Naive thymus-derived CD4-positive, alpha-beta T cell (primary cell): Measurements from ENCODE around the gene ZNF805. TPM values are rescaled to one million over a fixed set of nuclear protein-coding genes. Genes with fewer than 3 reads are reported as not detected.

Source experiments
- ATAC-seq: fragments of 150-1000 bp; cut with Tn5 transposase; 2 replicates; pipeline ENCODE4 v1.10.0; 2021; ENCODE audit warnings: mild to moderate bottlenecking, moderate library complexity
- CTCF ChIA-PET: fragments of 350-600 bp; sonication (Branson Sonifier 250); formaldehyde crosslinking; loops from one replicate; lab custom pipeline; 2021; ENCODE audit warnings: antibody characterized with exemption; lab: Charles Lee
- POLR2A ChIA-PET: fragments of 350-600 bp; sonication (Branson Sonifier 250); formaldehyde crosslinking; loops from one replicate; lab custom pipeline; 2021; ENCODE audit warnings: antibody characterized with exemption, inconsistent platforms; lab: Charles Lee
- DNase-seq, 9 donors: peaks; one replicate each; pipeline versions ENCODE4 v3.0.0 to v3.0.0-alpha.2; 2020 to 2022; ENCODE audit warnings: mixed read lengths in 1 of 9
- H3K27ac ChIP-seq: one replicate; pipeline ENCODE4 v1.7.0; 2013; ENCODE audit warnings: mild to moderate bottlenecking, low read depth, low read length, moderate library complexity
- H3K27me3 ChIP-seq, 2 donors: one replicate each; pipeline ENCODE4 v1.7.0; 2013; ENCODE audit warnings: low read length in 2 of 2, mild to moderate bottlenecking in 2 of 2, moderate library complexity in 2 of 2; ENCODE audit not compliant: control insufficient read depth in 2 of 2, insufficient read depth in 2 of 2
- H3K36me3 ChIP-seq, 3 experiments: 1 replicate in 2 of 3; 2 replicates in 1 of 3; pipeline ENCODE4 v1.7.0; 2013; ENCODE audit warnings: low read length in 3 of 3, mild to moderate bottlenecking in 3 of 3, moderate library complexity in 1 of 3; ENCODE audit not compliant: insufficient read depth in 3 of 3, control insufficient read depth in 2 of 3
- H3K4me1 ChIP-seq, 2 donors: one replicate each; pipeline ENCODE4 v1.7.0; 2013; ENCODE audit warnings: low read length in 2 of 2, mild to moderate bottlenecking in 2 of 2, moderate library complexity in 1 of 2; ENCODE audit not compliant: control insufficient read depth in 2 of 2, insufficient read depth in 2 of 2
- H3K4me3 ChIP-seq: 2 replicates; pipeline ENCODE4 v1.7.0; 2013; ENCODE audit warnings: mild to moderate bottlenecking, low read length
- H3K9me3 ChIP-seq, 3 experiments: 1 replicate in 2 of 3; 2 replicates in 1 of 3; pipeline ENCODE4 v1.7.0; 2013; ENCODE audit warnings: low read length in 3 of 3; ENCODE audit not compliant: control insufficient read depth in 2 of 3
- H3K27ac Mint-ChIP-seq, 9 donors: one replicate each; pipeline ENCODE4 v1.8.0; 2020 to 2022; ENCODE audit warnings: mixed read lengths in 9 of 9, mild to moderate bottlenecking in 8 of 9, moderate library complexity in 5 of 9, inconsistent platforms in 2 of 9
- H3K27me3 Mint-ChIP-seq, 5 donors: one replicate each; pipeline ENCODE4 v1.8.0; 2021 to 2022; ENCODE audit warnings: mixed read lengths in 5 of 5, mild to moderate bottlenecking in 1 of 5
- H3K36me3 Mint-ChIP-seq, 5 donors: one replicate each; pipeline ENCODE4 v1.8.0; 2020 to 2022; ENCODE audit warnings: mixed read lengths in 5 of 5, mild to moderate bottlenecking in 3 of 5, inconsistent platforms in 1 of 5
- H3K4me1 Mint-ChIP-seq, 7 donors: one replicate each; pipeline ENCODE4 v1.8.0; 2020 to 2022; ENCODE audit warnings: mixed read lengths in 7 of 7, mild to moderate bottlenecking in 3 of 7, inconsistent platforms in 1 of 7
- H3K4me3 Mint-ChIP-seq, 10 donors: one replicate each; pipeline ENCODE4 v1.8.0; 2020 to 2022; ENCODE audit warnings: mild to moderate bottlenecking in 10 of 10, mixed read lengths in 10 of 10, moderate library complexity in 6 of 10, inconsistent platforms in 2 of 10
- H3K9me3 Mint-ChIP-seq, 11 donors: one replicate each; pipeline ENCODE4 v1.8.0; 2020 to 2022; ENCODE audit warnings: mixed read lengths in 11 of 11, mild to moderate bottlenecking in 4 of 11, inconsistent platforms in 1 of 11, moderate library complexity in 1 of 11
- intact Hi-C, 2 donors: fragments of 100-400 bp; cut with micrococcal nuclease; formaldehyde crosslinking; loops; one replicate each; pipeline ENCODE4 v1.15.1; 2023
- polyA plus RNA-seq, 2 donors: library from polyadenylated mRNA; unstranded; fragments of 300-500 nt; fragmentation: Illumina TruSeq; gene quantifications; one replicate each; pipeline ENCODE4 v1.2.3, GENCODE V29; 2021
- total RNA-seq, 6 experiments: library from RNA in 5 of 6; stranded (reverse) in 5 of 6; gene quantifications; 1 replicate in 5 of 6; 2 replicates in 1 of 6; pipeline ENCODE4 v1.2.3 and lab custom pipeline; 2021 to 2026

ZNF805 gene
- total and polyA plus RNA-seq, 7 experiments from 2014 or later: 3.9 to 26.2 (median 21.1) TPM

DNA sequence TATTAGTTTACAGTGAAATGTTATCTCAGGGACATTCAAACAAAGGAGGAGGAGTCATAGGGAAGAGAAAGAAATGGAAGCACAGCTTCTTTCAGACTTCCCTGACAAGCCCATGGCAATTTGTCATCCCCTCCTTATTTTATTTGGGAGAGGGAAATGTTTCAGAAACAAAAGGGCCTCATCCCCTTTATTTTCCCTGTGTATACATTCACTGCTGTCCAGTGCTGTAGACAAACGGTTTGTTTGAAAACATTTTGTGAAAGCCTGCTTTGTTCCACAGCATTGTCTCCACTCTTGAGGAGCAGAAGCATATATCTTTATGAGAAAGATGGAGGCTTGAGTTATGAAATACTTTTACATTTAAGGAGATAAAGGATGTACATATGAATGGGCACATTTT lies 52.1 kb downstream of the ZNF805 start:
- ChIA-PET CTCF (no interaction called here), POLR2A (no interaction called here)
- no peak overlapping the region for H3K27ac ChIP-seq

DNA sequence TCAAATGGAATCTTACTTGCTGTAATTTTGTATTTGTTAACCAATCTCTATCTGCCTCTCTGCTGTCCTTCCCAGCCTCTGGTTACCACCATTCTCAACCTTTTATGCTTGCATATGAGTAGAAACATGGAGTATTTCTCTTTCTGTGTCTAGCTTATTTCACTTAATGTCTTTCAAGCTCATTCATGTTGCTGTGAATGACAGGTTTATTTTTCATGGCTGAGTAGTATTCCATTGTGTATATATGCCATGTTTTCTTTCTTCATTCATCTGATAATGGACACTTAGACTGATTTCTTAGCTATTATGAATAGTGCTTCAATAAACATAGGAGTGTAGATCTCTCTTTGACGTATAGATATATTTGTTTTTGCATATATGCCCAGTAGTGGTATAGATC lies 53.3 kb downstream of the ZNF805 start:
- H3K4me1 Mint-ChIP-seq: peaks cover 0 to 12% (median 7%) of the 10 kb centered on the region in 7 donors
- intact Hi-C loops: no loop called here
- peaks cover 15 to 68% (median 25%) of the 10 kb centered on the region in 3 experiments for H3K9me3 ChIP-seq
- peaks cover 57 to 95% (median 92%) of the 10 kb centered on the region in 5 donors for H3K36me3 Mint-ChIP-seq
- H3K27me3 ChIP-seq: no peaks in the 10 kb centered on the region
- no peaks in the 10 kb centered on the region for H3K27me3 Mint-ChIP-seq
- peaks cover 31 to 70% (median 37%) of the 10 kb centered on the region in 3 experiments for H3K36me3 ChIP-seq
- H3K4me3 ChIP-seq: no peak overlapping the region
- POLR2A ChIA-PET: no interaction called here
- H3K4me3 Mint-ChIP-seq: peak overlapping the region in 1 of 10 donors; percentile 31
- CTCF ChIA-PET: no interaction called here
- ATAC-seq: no peak
- no peak overlapping the region for H3K27ac ChIP-seq
- H3K27ac Mint-ChIP-seq: no peak overlapping the region
- peaks cover 7 to 96% (median 79%) of the 10 kb centered on the region in 11 donors for H3K9me3 Mint-ChIP-seq
- H3K4me1 ChIP-seq: no peaks in the 10 kb centered on the region
- no peak for DNase-seq

More for the DNA sequence above, 52.1 kb downstream of the ZNF805 start:
- DNase-seq: no peak
- intact Hi-C loops: no loop called here
- H3K27me3 Mint-ChIP-seq: no peaks in the 10 kb centered on the region
- peaks cover 59 to 95% (median 92%) of the 10 kb centered on the region in 5 donors for H3K36me3 Mint-ChIP-seq
- peaks cover 0 to 11% (median 3%) of the 10 kb centered on the region in 7 donors for H3K4me1 Mint-ChIP-seq
- H3K27ac Mint-ChIP-seq: no peak overlapping the region
- Histone ChIP-seq H3K27me3 (no peaks in the 10 kb centered on the region), H3K4me3 (peak overlapping the region; percentile 3), H3K4me1 (no peaks in the 10 kb centered on the region), H3K9me3 (peaks cover 15 to 79% (median 30%) of the 10 kb centered on the region in 3 experiments), H3K36me3 (peaks cover 41 to 82% (median 45%) of the 10 kb centered on the region in 3 experiments)
- peaks cover 7 to 96% (median 81%) of the 10 kb centered on the region in 11 donors for H3K9me3 Mint-ChIP-seq
- H3K4me3 Mint-ChIP-seq: no peak overlapping the region
- ATAC-seq: no peak

- no peak for DNase-seq
- H3K36me3 Mint-ChIP-seq: peaks cover 16 to 84% (median 72%) of the 10 kb centered on the region in 5 donors
- no peaks in the 10 kb centered on the region for H3K27me3 Mint-ChIP-seq
- intact Hi-C loops: no loop called here
- H3K9me3 Mint-ChIP-seq: peaks cover 0 to 92% (median 51%) of the 10 kb centered on the region in 11 donors
- ATAC-seq: no peak
- peaks cover 0 to 30% (median 4%) of the 10 kb centered on the region in 3 experiments for H3K36me3 ChIP-seq
- H3K4me3 Mint-ChIP-seq: no peak overlapping the region
- peaks cover 0 to 16% (median 6%) of the 10 kb centered on the region in 7 donors for H3K4me1 Mint-ChIP-seq
- H3K4me1 ChIP-seq: no peaks in the 10 kb centered on the region
- ChIA-PET POLR2A (no interaction called here), CTCF (no interaction called here)
- H3K27me3 ChIP-seq: no peaks in the 10 kb centered on the region
- H3K4me3 ChIP-seq: no peak overlapping the region
- H3K27ac ChIP-seq: no peak overlapping the region
- peaks cover 0 to 30% (median 5%) of the 10 kb centered on the region in 3 experiments for H3K9me3 ChIP-seq
- H3K27ac Mint-ChIP-seq: no peak overlapping the region
These were observed 61.6 kb downstream of the ZNF805 start for GRCh38 chr19:57302020-57302465.

- Mint-ChIP-seq H3K4me3 (no peak overlapping the region), H3K4me1 (peaks cover 0 to 11% (median 5%) of the 10 kb centered on the region in 7 donors), H3K27me3 (no peaks in the 10 kb centered on the region), H3K36me3 (peaks cover 11 to 75% (median 64%) of the 10 kb centered on the region in 5 donors), H3K9me3 (peaks cover 0 to 84% (median 46%) of the 10 kb centered on the region in 11 donors), H3K27ac (no peak overlapping the region)
- no peak for DNase-seq
- Histone ChIP-seq H3K36me3 (peaks cover 0 to 28% (median 4%) of the 10 kb centered on the region in 3 experiments), H3K4me3 (no peak overlapping the region), H3K4me1 (no peaks in the 10 kb centered on the region), H3K27me3 (no peaks in the 10 kb centered on the region), H3K27ac (no peak overlapping the region), H3K9me3 (peaks cover 0 to 30% (median 5%) of the 10 kb centered on the region in 3 experiments)
- ATAC-seq: no peak
- intact Hi-C loops: no loop called here
- ChIA-PET CTCF (no interaction called here), POLR2A (interaction anchor here (0.5 kb wide), 1 partner anchor 527 kb away, joined by 3 read pairs; the partner anchor contains the start of gene ZNF587B)
These were observed 62.4 kb downstream of the ZNF805 start for GRCh38 chr19:57302727-57303401.

Other genes with a start within 250 kb of the ZNF805 start
- gene USP29, start 120.6 kb upstream of the ZNF805 start, total RNA-seq: not detected
- not detected for gene USP29, start 120.6 kb upstream of the ZNF805 start, polyA plus RNA-seq
- not detected for gene ZIM3, start 95.4 kb upstream of the ZNF805 start, total RNA-seq
- gene ZIM3, start 95.4 kb upstream of the ZNF805 start, polyA plus RNA-seq: not detected
- gene DUXA, start 73.1 kb upstream of the ZNF805 start, total RNA-seq: not detected
- gene DUXA, start 73.1 kb upstream of the ZNF805 start, polyA plus RNA-seq: not detected
- 10 to 100 TPM; 31.5 to 65.9 (median 44.3) TPM for gene ZNF264, start 49.1 kb upstream of the ZNF805 start, total RNA-seq
- 10 to 100 TPM; 25.6 to 26.9 TPM for gene ZNF264, start 49.1 kb upstream of the ZNF805 start, polyA plus RNA-seq
- gene AURKC, start 9.6 kb upstream of the ZNF805 start, total RNA-seq: under 1 TPM in 4 of 5 experiments, not detected in 1; 0.43 to 0.88 (median 0.65) TPM
- gene AURKC, start 9.6 kb upstream of the ZNF805 start, polyA plus RNA-seq: not detected
- 10 to 100 TPM; 44.8 to 82.6 (median 71.1) TPM for gene ZNF460, start 39.9 kb downstream of the ZNF805 start, total RNA-seq
- gene ZNF460, start 39.9 kb downstream of the ZNF805 start, polyA plus RNA-seq: 10 to 100 TPM in 1 of 2 donors, 1 to 10 TPM in 1; 8.1 to 10.2 TPM
- 1 to 10 TPM; 3.6 to 9.0 (median 8.0) TPM for gene ZNF543, start 79.8 kb downstream of the ZNF805 start, total RNA-seq
- gene ZNF543, start 79.8 kb downstream of the ZNF805 start, polyA plus RNA-seq: 1 to 10 TPM; 2.6 to 7.8 TPM
- 10 to 100 TPM in 2 of 5 experiments, 1 to 10 TPM in 3; 6.0 to 12.5 (median 9.0) TPM for gene ZNF304, start 110.6 kb downstream of the ZNF805 start, total RNA-seq
- gene ZNF304, start 110.6 kb downstream of the ZNF805 start, polyA plus RNA-seq: 1 to 10 TPM; 3.3 to 4.4 TPM
- 10 to 100 TPM in 2 of 5 experiments, 1 to 10 TPM in 3; 7.7 to 11.8 (median 9.0) TPM for gene TRAPPC2B, start 122.9 kb downstream of the ZNF805 start, total RNA-seq
- gene TRAPPC2B, start 122.9 kb downstream of the ZNF805 start, polyA plus RNA-seq: 10 to 100 TPM; 17.7 to 18.9 TPM
- gene ZNF547, start 122.9 kb downstream of the ZNF805 start, total RNA-seq: 10 to 100 TPM in 1 of 5 experiments, 1 to 10 TPM in 2, under 1 TPM in 2; 0.40 to 10.1 (median 3.6) TPM
- gene ZNF547, start 122.9 kb downstream of the ZNF805 start, polyA plus RNA-seq: 1 to 10 TPM in 1 of 2 donors, under 1 TPM in 1; 0.50 to 1.7 TPM
- gene ZNF548, start 149.2 kb downstream of the ZNF805 start, total RNA-seq: 100 to 1,000 TPM in 2 of 5 experiments, 10 to 100 TPM in 3; 26.4 to 115 (median 66.9) TPM
- 10 to 100 TPM; 16.2 to 22.0 TPM for gene ZNF548, start 149.2 kb downstream of the ZNF805 start, polyA plus RNA-seq
- 10 to 100 TPM in 3 of 5 experiments, 1 to 10 TPM in 2; 9.3 to 27.8 (median 17.2) TPM for gene ZNF17, start 170.5 kb downstream of the ZNF805 start, total RNA-seq
- 10 to 100 TPM in 1 of 2 donors, 1 to 10 TPM in 1; 6.9 to 11.1 TPM for gene ZNF17, start 170.5 kb downstream of the ZNF805 start, polyA plus RNA-seq
- gene ZNF749, start 194.7 kb downstream of the ZNF805 start, total RNA-seq: 10 to 100 TPM in 4 of 5 experiments, 1 to 10 TPM in 1; 8.9 to 17.9 (median 13.2) TPM
- 10 to 100 TPM; 11.5 to 14.4 TPM for gene ZNF749, start 194.7 kb downstream of the ZNF805 start, polyA plus RNA-seq
- under 1 TPM; 0.15 to 0.78 (median 0.37) TPM for gene VN1R1, start 216.5 kb downstream of the ZNF805 start, total RNA-seq
- under 1 TPM; 0.13 to 0.17 TPM for gene VN1R1, start 216.5 kb downstream of the ZNF805 start, polyA plus RNA-seq
- 10 to 100 TPM in 2 of 5 experiments, 1 to 10 TPM in 3; 1.5 to 20.5 (median 4.3) TPM for gene ZNF772, start 236.9 kb downstream of the ZNF805 start, total RNA-seq
- 1 to 10 TPM; 5.2 to 5.4 TPM for gene ZNF772, start 236.9 kb downstream of the ZNF805 start, polyA plus RNA-seq
- gene ZNF419, start 247.1 kb downstream of the ZNF805 start, total RNA-seq: 10 to 100 TPM in 3 of 5 experiments, 1 to 10 TPM in 2; 7.1 to 27.6 (median 12.2) TPM
- gene ZNF419, start 247.1 kb downstream of the ZNF805 start, polyA plus RNA-seq: 10 to 100 TPM in 1 of 2 donors, 1 to 10 TPM in 1; 7.0 to 11.7 TPM